H1 (cell line): ENCODE measurements around the gene MACF1. TPM values are rescaled to one million over a fixed set of nuclear protein-coding genes. Genes with fewer than 3 reads are reported as not detected.
A peak's percentile ranks its signal among the peaks of the same experiment; 100 is the strongest.

Experiments
- CTCF ChIA-PET: fragments of 300-600 bp; sonication (Branson Sonifier 250); formaldehyde crosslinking; loops from one replicate; lab custom pipeline; 2021; ENCODE audit not compliant: partially characterized antibody; lab: Charles Lee
- POLR2A ChIA-PET: fragments of 300-600 bp; sonication (Branson Sonifier 250); formaldehyde crosslinking; loops from one replicate; lab custom pipeline; 2021; ENCODE audit warnings: inconsistent platforms; ENCODE audit not compliant: partially characterized antibody; lab: Charles Lee
- DNase-seq, 2 experiments: peaks; one replicate each; pipeline versions ENCODE4 v3.0.0 to v3.0.0-alpha.2; 2010 to 2022; ENCODE audit warnings: low spot score in 2 of 2, low read depth in 1 of 2, mixed read lengths in 1 of 2
- FAIRE-seq: peaks from 2 replicates; lab custom pipeline; 2011; peaks lifted over from hg19 to GRCh38; lab: Jason Lieb, UNC
- H2AFZ ChIP-seq: 2 replicates; pipeline ENCODE4 v1.8.1; 2012; ENCODE audit warnings: low read length, inconsistent platforms
- H2AK5ac ChIP-seq: 2 replicates; pipeline ENCODE4 v1.6.1; 2013; ENCODE audit warnings: low read depth, low read length
- H2BK120ac ChIP-seq: replicated peaks from 2 replicates; pipeline ENCODE3; 2013; ENCODE audit warnings: low read depth, low read length, inconsistent platforms
- H2BK12ac ChIP-seq: 2 replicates; pipeline ENCODE4 v1.6.1; 2013; ENCODE audit warnings: low read depth, low read length
- H2BK15ac ChIP-seq: 2 replicates; pipeline ENCODE4 v1.6.1; 2013; ENCODE audit warnings: low read length
- H2BK20ac ChIP-seq: 2 replicates; pipeline ENCODE4 v1.6.1; 2013; ENCODE audit warnings: low read length
- H2BK5ac ChIP-seq: 2 replicates; pipeline ENCODE4 v1.6.1; 2013; ENCODE audit warnings: low read depth, low read length
- H3K14ac ChIP-seq: 2 replicates; pipeline ENCODE4 v1.6.1; 2013; ENCODE audit warnings: inconsistent platforms; ENCODE audit not compliant: insufficient read length
- H3K18ac ChIP-seq: 2 replicates; pipeline ENCODE4 v1.6.1; 2013; ENCODE audit warnings: low read length; ENCODE audit errors: extremely low read depth
- H3K23ac ChIP-seq: 2 replicates; pipeline ENCODE4 v1.6.1; 2013; ENCODE audit warnings: inconsistent platforms; ENCODE audit not compliant: insufficient read length
- H3K23me2 ChIP-seq: 2 replicates; pipeline ENCODE4 v1.6.1; 2013; ENCODE audit warnings: low read depth, low read length
- H3K27ac ChIP-seq: 2 replicates; pipeline ENCODE4 v1.6.1; 2011; ENCODE audit warnings: low read depth, low read length, inconsistent platforms
- H3K27me3 ChIP-seq, 4 experiments: replicated peaks in 1 of 4; 1 replicate in 1 of 4; 2 replicates in 3 of 4; pipeline versions ENCODE4 v1.6.1 to v1.8.1; 2011 to 2013; ENCODE audit warnings: low read length in 3 of 4, mild to moderate bottlenecking in 3 of 4, inconsistent platforms in 2 of 4, mixed read lengths in 2 of 4, moderate library complexity in 1 of 4; ENCODE audit not compliant: control insufficient read depth in 3 of 4, insufficient read depth in 3 of 4; ENCODE audit errors: extremely low read depth in 1 of 4
- H3K36me3 ChIP-seq, 4 experiments: 2 replicates each; pipeline versions ENCODE4 v1.6.1 to v1.8.1; 2011 to 2013; ENCODE audit warnings: mild to moderate bottlenecking in 4 of 4, low read length in 3 of 4, moderate library complexity in 2 of 4, control low read depth in 1 of 4, inconsistent platforms in 1 of 4; ENCODE audit not compliant: insufficient read depth in 4 of 4, control insufficient read depth in 2 of 4
- H3K4ac ChIP-seq: replicated peaks from 2 replicates; pipeline ENCODE3; 2013; ENCODE audit warnings: low read length, low read depth, mixed read lengths, inconsistent platforms; ENCODE audit not compliant: insufficient read length
- H3K4me1 ChIP-seq, 4 experiments: replicated peaks in 1 of 4; 1 replicate in 1 of 4; 2 replicates in 3 of 4; pipeline versions ENCODE4 v1.6.1 to v1.8.1; 2011 to 2013; ENCODE audit warnings: low read length in 3 of 4, inconsistent platforms in 2 of 4, mixed read lengths in 1 of 4; ENCODE audit not compliant: insufficient read depth in 4 of 4, control insufficient read depth in 3 of 4
- H3K4me2 ChIP-seq, 2 experiments: 2 replicates each; pipeline versions ENCODE4 v1.6.1 to v1.8.1; 2011 to 2013; ENCODE audit warnings: low read depth in 2 of 2, low read length in 2 of 2, control low read depth in 1 of 2, inconsistent platforms in 1 of 2, mild to moderate bottlenecking in 1 of 2; ENCODE audit not compliant: insufficient read depth in 1 of 2
- H3K4me3 ChIP-seq, 4 experiments: fragments of 200-600, 300-600 bp in 1 of 4; sonication (generic), shearing (Covaris generic), sonication (Bioruptor Twin) in 1 of 4; 2 replicates each; pipeline versions ENCODE4 v1.5.1 to v1.8.1; 2011 to 2016; ENCODE audit warnings: low read length in 4 of 4, low read depth in 3 of 4, control low read depth in 2 of 4, inconsistent platforms in 2 of 4, mild to moderate bottlenecking in 2 of 4, mixed read lengths in 1 of 4, moderate library complexity in 1 of 4; ENCODE audit not compliant: insufficient read depth in 2 of 4; ENCODE audit errors: extremely low read depth in 1 of 4
- H3K56ac ChIP-seq: replicated peaks from 2 replicates; pipeline ENCODE3; 2013; ENCODE audit warnings: low read depth, mild to moderate bottlenecking, mixed read lengths, low read length, inconsistent platforms; ENCODE audit not compliant: insufficient read length
- H3K79me1 ChIP-seq: 2 replicates; pipeline ENCODE4 v1.6.1; 2013; ENCODE audit warnings: low read depth, low read length, control low read depth
- H3K79me2 ChIP-seq, 2 experiments: 2 replicates each; pipeline versions ENCODE4 v1.6.1 to v1.8.1; 2012 to 2013; ENCODE audit warnings: low read length in 2 of 2, mild to moderate bottlenecking in 2 of 2, inconsistent platforms in 1 of 2; ENCODE audit not compliant: insufficient read depth in 2 of 2, control insufficient read depth in 1 of 2
- H3K9ac ChIP-seq, 4 experiments: replicated peaks in 1 of 4; 1 replicate in 1 of 4; 2 replicates in 3 of 4; pipeline versions ENCODE4 v1.6.1 to v1.8.1; 2011 to 2013; ENCODE audit warnings: low read depth in 3 of 4, low read length in 3 of 4, control low read depth in 2 of 4, mild to moderate bottlenecking in 2 of 4, moderate library complexity in 2 of 4, inconsistent platforms in 1 of 4; ENCODE audit errors: extremely low read depth in 1 of 4
- H3K9me3 ChIP-seq, 2 experiments: 2 replicates each; pipeline versions ENCODE4 v1.6.1 to v1.8.1; 2012 to 2013; ENCODE audit warnings: mild to moderate bottlenecking in 2 of 2, moderate library complexity in 2 of 2, control low read depth in 1 of 2, inconsistent platforms in 1 of 2, low read depth in 1 of 2, low read length in 1 of 2, mixed read lengths in 1 of 2; ENCODE audit not compliant: insufficient read depth in 2 of 2
- H4K20me1 ChIP-seq, 2 experiments: replicated peaks in 1 of 2; 2 replicates each; pipeline versions ENCODE3 to v1.8.1; 2011 to 2013; ENCODE audit warnings: inconsistent platforms in 2 of 2, low read length in 2 of 2, mild to moderate bottlenecking in 1 of 2; ENCODE audit not compliant: insufficient read depth in 2 of 2, control insufficient read depth in 1 of 2
- H4K5ac ChIP-seq: 2 replicates; pipeline ENCODE4 v1.6.1; 2013; ENCODE audit warnings: low read length, low read depth, mixed read lengths, inconsistent platforms; ENCODE audit not compliant: insufficient read length
- H4K8ac ChIP-seq: 2 replicates; pipeline ENCODE4 v1.8.0; 2013; ENCODE audit warnings: mild to moderate bottlenecking, moderate library complexity, low read length, inconsistent platforms; ENCODE audit not compliant: insufficient read depth; ENCODE audit errors: extremely low read depth
- H4K91ac ChIP-seq: replicated peaks from 2 replicates; pipeline ENCODE3; 2013; ENCODE audit warnings: low read length, mixed read lengths, inconsistent platforms; ENCODE audit not compliant: insufficient read length
- FOSL1 ChIP-seq: IDR thresholded peaks from 2 replicates; pipeline ENCODE4 v1.6.1; 2011; ENCODE audit warnings: mild to moderate bottlenecking, low read depth, low read length, moderate library complexity; ENCODE audit not compliant: insufficient read depth
- HDAC2 ChIP-seq, 2 experiments: fragments of 300-600 bp in 1 of 2; sonication (generic) in 1 of 2; IDR thresholded peaks; 2 replicates each; pipeline ENCODE4 v1.6.1; 2011 to 2012; ENCODE audit warnings: low read depth in 2 of 2, low read length in 2 of 2, mild to moderate bottlenecking in 2 of 2, moderate library complexity in 2 of 2, borderline replicate concordance in 1 of 2, inconsistent platforms in 1 of 2
- JUND ChIP-seq: IDR thresholded peaks from 2 replicates; pipeline ENCODE4 v1.6.1; 2011; ENCODE audit warnings: mild to moderate bottlenecking, improper control_type of control experiment, low read length
- WGBS, 2 experiments: shearing (Covaris generic) in 1 of 2; methylation state at CpG; one replicate each; pipeline versions ENCODE4 v1.1.6 to v1.1.7; 2013 to 2015; ENCODE audit warnings: low lambda C conversion rate in 2 of 2, mixed read lengths in 2 of 2, inconsistent platforms in 1 of 2, low coverage in 1 of 2, missing lambda C conversion rate in 1 of 2; ENCODE audit not compliant: insufficient replicate concordance in 2 of 2, insufficient coverage in 1 of 2, insufficient read length in 1 of 2; ENCODE audit errors: extremely low coverage in 1 of 2, missing lambda C conversion rate in 1 of 2; 5-methylcytosine and 5-hydroxymethylcytosine counted together
- polyA plus RNA-seq, 7 experiments: library from polyadenylated mRNA; depleted of rRNA in 3 of 7; stranded (reverse) in 5 of 7; unstranded in 2 of 7; fragments of >200 nt in 5 of 7; fragments of 200-250 nt in 2 of 7; gene quantifications; 1 replicate in 5 of 7; 2 replicates in 1 of 7; 4 replicates in 1 of 7; pipeline versions ENCODE4 v1.2.1 to v1.2.3, GENCODE V29; 2011 to 2013; ENCODE audit warnings: missing spikeins in 2 of 7, mixed read lengths in 2 of 7
- total RNA-seq: library from RNA; stranded (reverse); fragmentation: NEBNext Ultra II Directional; extraction: Animal tissue kit (Norgen Biotek cat#: 25700); gene quantifications from 2 replicates; pipeline ENCODE4 v1.2.1, GENCODE V29; 2021

The MACF1 gene
- total and polyA plus RNA-seq, 2 of the 8 experiments (the other 6 are each of a cell fraction or from before 2014, with no cell fraction given): 59.8 to 285 TPM

DNA sequence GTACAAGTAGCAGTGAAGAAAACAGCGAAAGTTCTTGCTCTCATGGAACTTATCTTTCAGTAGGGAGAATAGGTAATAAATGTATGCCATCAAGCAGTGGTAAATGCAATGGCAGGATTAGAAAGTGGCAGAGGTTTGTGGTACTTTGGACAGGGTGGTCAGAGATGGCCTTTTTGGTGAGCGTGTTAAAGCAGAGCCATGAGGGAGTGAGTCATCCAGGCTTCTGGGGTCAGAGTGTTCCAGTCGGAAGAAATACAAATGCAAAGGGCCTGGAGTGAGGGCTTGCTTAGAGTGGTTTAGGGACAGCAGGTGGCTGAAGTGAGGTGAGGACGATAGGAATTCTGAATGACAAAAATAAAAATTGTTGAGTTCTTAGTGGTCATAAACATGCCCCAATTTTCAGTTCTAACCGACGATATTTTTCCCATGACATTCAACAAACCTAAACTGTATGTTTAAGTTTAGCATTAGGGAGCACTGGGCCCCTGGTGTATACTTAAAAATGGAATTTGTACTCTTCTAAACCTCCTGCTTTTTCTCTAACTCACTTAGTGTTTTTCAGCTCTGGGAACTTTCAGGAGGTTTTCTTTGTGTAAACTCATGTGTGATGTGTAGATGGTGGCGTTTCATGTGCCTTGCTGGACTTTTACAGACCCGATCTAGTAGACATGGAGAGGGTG lies 78.2 kb downstream of the MACF1 start:
- H2BK15ac ChIP-seq: no peak overlapping the region
- no peak overlapping the region for H2AK5ac ChIP-seq
- no peak overlapping the region for H4K91ac ChIP-seq
- H3K79me1 ChIP-seq: no peaks in the 10 kb centered on the region; the same call in 1 of the 2 replicates
- H3K23ac ChIP-seq: no peak overlapping the region
- no peak overlapping the region for H3K4ac ChIP-seq
- no peak for TF ChIP-seq FOSL1
- TF ChIP-seq JUND: 0 out of 2 replicates have a peak, but pooled peaks have one; percentile 58
- TF ChIP-seq HDAC2 (IDR thresholded peaks at IDR 0.05; ENCODE audit: borderline replicate concordance in 1 of 2, low read depth in 2 of 2, low read length in 2 of 2): no peak
- ChIA-PET CTCF (interaction anchor here (1.6 kb wide), 1 partner anchor 26 kb away, joined by 3 read pairs; no protein-coding TSS in a partner anchor), POLR2A (no interaction called here)
- H3K23me2 ChIP-seq: no peaks in the 10 kb centered on the region
- WGBS, 2 experiments: 70% methylated on average over 8 of the region's 8 CpGs; no CpG with 5 or more reads in 1 of the 2 experiments
- no peaks in the 10 kb centered on the region for H3K9me3 ChIP-seq
- no peak overlapping the region for H3K9ac ChIP-seq
- H3K36me3 ChIP-seq: peaks cover 11 to 44% (median 30%) of the 10 kb centered on the region in 4 experiments
- no peak overlapping the region for H3K14ac ChIP-seq
- H3K4me2 ChIP-seq: no peak overlapping the region
- no peak overlapping the region for H2AFZ ChIP-seq
- H2BK20ac ChIP-seq: no peak overlapping the region
- no peak for DNase-seq
- H3K56ac ChIP-seq: no peak overlapping the region
- no peak overlapping the region for H2BK120ac ChIP-seq
- peaks cover 0 to 30% of the 10 kb centered on the region in 2 experiments; a peak in 2 of 4 replicates for H3K79me2 ChIP-seq
- FAIRE-seq: no peak
- no peak overlapping the region for H4K5ac ChIP-seq
- H3K18ac ChIP-seq: no peak overlapping the region
- H2BK5ac ChIP-seq: no peak overlapping the region
- no peak overlapping the region for H3K4me3 ChIP-seq
- H2BK12ac ChIP-seq: no peak overlapping the region
- H3K27ac ChIP-seq: no peak overlapping the region
- H3K4me1 ChIP-seq: peaks cover 0 to 9% (median 3%) of the 10 kb centered on the region in 4 experiments; a peak in 4 of 7 replicates
- no peak overlapping the region for H4K8ac ChIP-seq
- no peaks in the 10 kb centered on the region for H3K27me3 ChIP-seq
- H4K20me1 ChIP-seq: peaks cover 0 to 3% of the 10 kb centered on the region in 2 experiments
